Keratinocyte (primary cell): ENCODE data around the gene BEGAIN.

Experiments
- EZH2 ChIP-seq: IDR thresholded peaks from one replicate; pipeline ENCODE4 v1.6.1; 2012; ENCODE audit warnings: inconsistent platforms, mild to moderate bottlenecking, low read length, moderate library complexity
- TF ChIP-seq, protein P1 (sequence below), 3 experiments: IDR thresholded peaks in 1 of 3; conservative IDR thresholded peaks in 1 of 3; optimal IDR thresholded peaks in 1 of 3; 2 replicates in 2 of 3; 3 replicates in 1 of 3; pipeline versions ENCODE3 to v1.5.1; 2011; ENCODE audit warnings: low read length in 3 of 3, mild to moderate bottlenecking in 3 of 3, moderate library complexity in 2 of 3, control low read depth in 1 of 3, inconsistent platforms in 1 of 3; ENCODE audit not compliant: insufficient read depth in 2 of 3; ENCODE audit errors: extremely low read depth in 1 of 3

DNA sequence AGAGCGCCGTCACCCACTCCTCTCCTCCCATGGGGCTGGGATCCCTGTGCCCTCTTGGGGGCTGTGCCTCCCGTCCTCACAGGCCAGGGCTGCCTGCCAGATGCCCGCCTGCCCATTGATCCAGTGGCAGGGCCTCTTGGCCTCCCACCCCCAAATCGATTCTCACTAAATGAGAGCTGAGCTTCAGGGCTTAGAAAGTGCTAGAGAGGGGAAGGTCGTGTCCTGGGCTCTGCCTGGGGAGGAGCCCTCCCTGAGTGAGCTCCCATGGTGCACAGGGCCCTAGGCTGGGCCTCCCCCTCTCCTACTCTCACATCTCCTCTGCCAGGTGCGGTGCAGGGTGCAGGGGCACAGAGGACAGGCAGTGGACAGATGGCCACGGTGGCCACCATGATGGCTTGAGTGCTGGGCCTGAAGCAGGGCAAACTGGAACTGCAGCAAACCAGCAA is 9.2 kb downstream of the BEGAIN start:
- TF ChIP-seq, protein P1, sequence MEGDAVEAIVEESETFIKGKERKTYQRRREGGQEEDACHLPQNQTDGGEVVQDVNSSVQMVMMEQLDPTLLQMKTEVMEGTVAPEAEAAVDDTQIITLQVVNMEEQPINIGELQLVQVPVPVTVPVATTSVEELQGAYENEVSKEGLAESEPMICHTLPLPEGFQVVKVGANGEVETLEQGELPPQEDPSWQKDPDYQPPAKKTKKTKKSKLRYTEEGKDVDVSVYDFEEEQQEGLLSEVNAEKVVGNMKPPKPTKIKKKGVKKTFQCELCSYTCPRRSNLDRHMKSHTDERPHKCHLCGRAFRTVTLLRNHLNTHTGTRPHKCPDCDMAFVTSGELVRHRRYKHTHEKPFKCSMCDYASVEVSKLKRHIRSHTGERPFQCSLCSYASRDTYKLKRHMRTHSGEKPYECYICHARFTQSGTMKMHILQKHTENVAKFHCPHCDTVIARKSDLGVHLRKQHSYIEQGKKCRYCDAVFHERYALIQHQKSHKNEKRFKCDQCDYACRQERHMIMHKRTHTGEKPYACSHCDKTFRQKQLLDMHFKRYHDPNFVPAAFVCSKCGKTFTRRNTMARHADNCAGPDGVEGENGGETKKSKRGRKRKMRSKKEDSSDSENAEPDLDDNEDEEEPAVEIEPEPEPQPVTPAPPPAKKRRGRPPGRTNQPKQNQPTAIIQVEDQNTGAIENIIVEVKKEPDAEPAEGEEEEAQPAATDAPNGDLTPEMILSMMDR (optimal IDR thresholded peaks at IDR 0.05 in 1 of 3, IDR thresholded peaks at IDR 0.05 in 1 of 3, conservative IDR thresholded peaks at IDR 0.05 in 1 of 3; ENCODE audit: extremely low read depth in 1 of 3, insufficient read depth in 2 of 3, low read length in 3 of 3) = no peak
- no peak for TF ChIP-seq EZH2
